NCI-H524 treated with DMSO at 0.1 percent for 48 hours (cell line): ENCODE data around the gene CELF2.
"Not testable (repeated sequence)": the region's sequence is repeated elsewhere in the genome, so short reads cannot be mapped to it uniquely, and the experiment has no call there.

ENCODE experiments used
- DNase-seq: peaks from one replicate; lab custom pipeline; 2025; lab: John Stamatoyannopoulos, UW

The CELF2 gene

DNA sequence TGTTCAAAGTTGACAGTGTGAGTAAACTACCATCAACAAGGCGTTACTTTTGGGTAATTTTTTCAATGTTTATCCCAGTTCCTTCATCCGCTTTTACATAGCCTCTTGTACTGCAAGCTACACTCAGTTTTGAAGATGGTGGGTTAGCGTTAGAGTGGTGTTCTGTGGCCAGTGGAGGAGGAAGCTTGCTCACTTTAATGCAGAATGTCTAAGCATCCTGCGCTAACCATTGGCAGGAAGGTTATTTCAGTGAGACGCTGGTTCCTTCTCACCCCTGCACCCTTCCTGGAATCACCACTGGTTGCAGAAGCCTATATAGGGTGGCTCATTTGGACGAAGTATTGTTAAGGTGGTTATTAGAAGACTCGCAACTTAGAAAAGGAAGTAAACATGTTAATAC, 159.1 kb downstream of the CELF2 start:
- DNase-seq = no peak

DNA sequence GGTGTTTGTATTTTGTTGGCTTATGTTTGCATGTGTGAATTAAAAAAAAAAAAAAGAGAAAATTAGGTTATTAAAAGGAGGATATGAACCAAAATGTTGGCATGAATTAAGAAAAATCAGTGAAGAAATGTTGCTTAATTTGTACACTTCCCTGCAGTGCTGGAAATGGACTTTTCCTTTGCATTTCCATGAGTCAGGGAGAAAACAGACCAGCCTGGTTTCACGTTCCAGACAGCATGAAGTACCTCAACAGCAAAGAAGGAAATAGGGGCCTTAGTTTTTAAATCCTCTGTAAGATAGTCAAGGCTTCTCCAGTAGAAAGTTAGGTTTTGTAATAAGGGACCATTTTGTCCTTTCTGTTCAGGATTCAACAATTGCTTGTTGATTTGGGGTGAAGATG, 159.7 kb downstream of the CELF2 start:
- no peak for DNase-seq

DNA sequence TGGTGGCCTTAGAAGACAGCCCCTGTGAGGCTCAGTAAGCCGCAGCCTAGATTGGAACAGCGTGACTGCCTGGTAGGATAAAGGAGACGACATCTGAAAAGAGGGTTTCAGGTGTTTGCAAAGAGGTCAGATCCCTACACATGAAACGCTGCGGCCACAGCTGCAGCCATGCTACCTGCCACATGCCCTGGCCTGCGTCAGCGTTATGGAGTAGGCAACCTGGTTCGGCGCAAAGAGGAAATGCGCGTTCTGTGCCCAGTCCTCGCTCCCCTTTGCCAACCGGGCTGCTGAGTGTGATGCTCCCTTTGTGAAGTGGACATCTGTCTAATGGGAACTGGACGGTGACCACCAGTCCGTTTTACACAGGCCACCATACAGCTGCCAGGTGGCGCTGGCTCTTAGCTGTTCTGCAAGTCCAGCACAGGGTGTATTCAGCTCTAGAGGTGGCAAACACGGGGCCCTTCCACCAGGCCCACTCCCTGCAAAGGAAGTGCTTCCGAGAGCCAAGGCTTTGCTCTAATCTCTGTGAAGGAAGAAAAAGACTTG, 160.3 kb downstream of the CELF2 start:
- DNase-seq = no peak

DNA sequence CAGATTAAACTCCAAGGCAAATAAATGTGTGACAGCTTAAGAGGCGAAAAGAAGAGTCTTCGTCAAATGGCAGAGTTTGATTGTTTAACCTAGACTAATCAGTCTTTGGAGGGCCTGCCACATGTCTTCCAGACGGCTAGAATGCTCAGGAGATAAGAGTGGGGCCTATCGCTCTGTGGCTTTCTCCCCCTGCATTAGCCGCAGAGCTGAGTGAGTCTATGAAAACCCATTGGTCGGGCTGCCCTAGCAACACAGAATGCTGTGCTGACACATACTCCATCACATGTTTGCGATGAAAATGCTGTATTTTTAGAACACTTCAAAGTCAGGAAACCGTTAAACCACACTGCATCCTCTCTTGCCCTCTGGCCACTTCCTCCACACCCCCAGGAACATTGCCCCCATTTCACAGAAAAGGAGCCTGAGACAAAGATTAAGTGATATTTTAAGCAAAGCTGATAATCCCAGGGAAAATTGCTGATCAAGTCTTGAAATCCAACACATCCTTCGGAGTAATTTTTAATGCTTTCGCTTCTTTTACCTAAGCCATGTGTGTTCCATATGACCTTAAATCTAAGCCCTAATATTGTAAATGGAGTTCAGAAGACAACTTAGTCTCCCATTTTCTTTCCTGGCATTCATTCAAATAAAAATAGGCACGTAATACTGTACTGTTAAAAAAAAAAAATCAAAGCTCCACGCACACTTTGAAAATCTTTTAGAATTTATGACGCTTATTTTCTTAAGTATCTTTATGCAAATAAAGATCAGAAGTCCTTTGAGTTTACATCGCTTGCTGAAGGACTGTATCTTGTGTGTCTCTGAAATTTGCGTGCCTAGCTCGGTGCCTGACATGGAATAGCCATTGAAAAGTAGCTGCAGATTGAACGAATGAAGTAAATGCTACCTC, 161.2 kb downstream of the CELF2 start:
- DNase-seq = peak; percentile 37

DNA sequence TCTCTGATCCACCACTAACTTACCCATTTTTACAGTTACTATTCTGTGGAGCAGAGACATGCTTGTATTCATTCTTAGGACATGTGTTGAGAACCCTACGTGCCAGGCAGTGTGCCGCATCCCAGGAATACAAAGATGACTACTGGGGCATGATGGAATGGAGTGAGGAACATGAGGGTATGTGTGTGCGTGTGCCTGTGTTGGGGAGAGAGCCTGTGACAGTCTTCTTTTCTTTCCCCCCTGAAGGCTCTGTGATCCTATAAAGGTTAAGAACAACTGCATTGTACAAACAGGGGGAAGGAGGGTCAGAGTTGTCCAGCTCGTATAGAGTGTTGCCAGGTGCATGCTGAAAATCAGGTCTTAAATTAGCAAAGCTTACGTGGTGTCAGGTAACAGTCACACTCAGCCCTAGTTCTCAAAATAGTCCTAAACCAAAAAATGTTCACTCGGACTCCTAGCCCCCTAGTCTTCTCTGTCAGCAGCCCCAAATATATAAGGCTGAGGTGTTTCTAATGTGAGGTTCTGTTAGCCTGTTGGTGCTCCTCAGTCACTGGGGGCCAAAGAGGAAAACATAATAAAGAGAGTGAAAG, 161.9 kb downstream of the CELF2 start:
- no peak for DNase-seq

DNA sequence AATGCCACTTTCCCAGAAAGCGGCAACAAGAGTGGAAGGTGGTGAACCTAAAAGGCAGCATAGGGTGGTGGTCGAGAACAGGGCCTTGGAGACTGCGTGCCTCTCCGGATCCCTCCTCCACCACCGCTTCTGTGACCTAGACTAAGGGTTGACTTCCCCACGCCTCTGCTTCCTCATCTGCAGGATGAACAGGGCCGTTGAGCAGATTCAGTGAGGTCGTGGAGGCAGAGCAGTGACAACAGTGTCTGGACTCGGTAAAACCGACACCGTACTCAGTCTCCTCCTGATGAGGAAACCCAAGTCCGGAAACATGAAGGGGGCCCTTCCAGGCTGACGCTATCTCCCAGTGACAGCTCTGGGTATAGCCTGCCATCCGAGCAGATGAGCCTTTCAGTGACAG, 162.6 kb downstream of the CELF2 start:
- DNase-seq = no peak

DNA sequence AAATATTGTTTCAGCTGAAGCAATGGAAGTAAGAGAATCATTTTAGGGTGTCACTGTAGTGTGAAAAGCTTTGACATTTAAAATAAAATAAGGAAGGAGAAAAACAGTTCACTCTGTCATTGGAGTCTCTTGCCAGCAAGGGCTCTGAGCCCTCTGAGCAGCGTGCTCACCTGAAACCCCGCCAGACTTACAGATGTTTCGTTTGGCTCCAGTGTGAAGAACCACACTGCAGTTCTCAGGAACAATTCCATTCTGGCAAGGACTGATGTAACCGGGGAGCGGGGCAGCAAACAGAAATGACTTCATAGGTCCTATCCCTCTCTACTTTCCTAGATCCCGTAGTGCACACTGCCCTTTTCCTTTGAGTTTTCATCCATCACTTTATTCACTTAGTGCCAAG, 164.3 kb downstream of the CELF2 start:
- no peak for DNase-seq

DNA sequence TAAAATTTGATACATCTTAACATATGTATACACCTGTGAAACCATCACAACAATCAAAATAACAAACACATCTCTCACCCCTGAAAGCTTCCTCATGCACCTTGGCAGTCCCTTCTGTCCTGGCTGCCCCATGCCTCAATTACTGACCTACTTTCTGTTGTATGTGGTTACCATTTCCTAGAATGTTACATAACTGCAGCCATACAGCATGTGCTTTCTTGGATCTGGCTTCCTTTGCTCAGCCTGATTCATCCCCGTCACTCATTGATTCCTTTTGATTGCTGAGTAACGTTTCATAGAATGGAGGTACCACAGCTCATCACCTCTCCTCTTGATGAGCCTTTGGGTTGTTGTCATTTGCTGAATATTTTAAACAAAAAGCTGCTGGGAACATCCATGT, 165.3 kb downstream of the CELF2 start:
- no peak for DNase-seq

DNA sequence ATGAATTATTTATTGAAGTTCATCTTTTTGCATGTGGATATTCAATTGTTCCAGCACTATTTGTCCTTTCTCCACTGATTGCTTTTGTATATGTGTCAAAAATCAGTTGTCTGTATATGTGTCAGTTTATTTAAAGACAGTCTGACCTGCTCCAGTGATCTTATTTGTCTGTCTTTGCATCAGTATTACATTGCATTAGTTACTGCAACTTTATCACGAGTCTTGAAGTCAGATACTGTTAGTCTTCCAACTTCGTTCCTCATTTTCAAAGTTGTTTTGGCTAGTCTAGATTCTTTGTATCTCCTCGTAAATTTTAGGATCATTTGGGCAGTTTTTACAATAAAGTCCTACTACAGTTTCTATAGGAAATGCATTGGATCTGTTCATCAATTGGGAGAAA, 166.4 kb downstream of the CELF2 start:
- no peak for DNase-seq

DNA sequence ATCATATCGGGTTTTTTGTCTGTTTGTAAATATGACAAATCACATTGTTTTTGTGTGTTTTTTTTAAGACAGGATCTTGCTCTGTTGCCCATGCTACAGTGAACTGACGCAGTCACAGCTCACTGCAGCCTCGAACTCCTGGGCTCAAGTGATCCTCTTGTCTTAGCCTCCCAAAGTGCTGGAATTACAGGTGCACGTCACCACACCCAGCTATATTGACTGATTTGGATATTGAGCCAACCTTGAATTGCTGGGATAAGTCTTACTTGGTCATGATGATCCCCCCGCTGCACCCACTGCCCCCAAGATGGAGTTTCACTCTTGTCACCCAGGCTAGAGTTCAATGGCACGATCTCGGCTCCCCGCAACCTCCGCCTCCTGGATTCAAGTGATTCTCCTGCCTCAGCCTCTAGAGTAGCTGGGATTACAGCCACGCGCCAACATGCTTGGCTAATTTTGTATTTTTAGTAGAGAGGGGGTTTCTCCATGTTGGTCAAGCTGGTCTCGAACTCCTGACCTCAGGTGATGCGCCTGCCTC, 167.5 kb downstream of the CELF2 start:
- DNase-seq = not testable (repeated sequence)

DNA sequence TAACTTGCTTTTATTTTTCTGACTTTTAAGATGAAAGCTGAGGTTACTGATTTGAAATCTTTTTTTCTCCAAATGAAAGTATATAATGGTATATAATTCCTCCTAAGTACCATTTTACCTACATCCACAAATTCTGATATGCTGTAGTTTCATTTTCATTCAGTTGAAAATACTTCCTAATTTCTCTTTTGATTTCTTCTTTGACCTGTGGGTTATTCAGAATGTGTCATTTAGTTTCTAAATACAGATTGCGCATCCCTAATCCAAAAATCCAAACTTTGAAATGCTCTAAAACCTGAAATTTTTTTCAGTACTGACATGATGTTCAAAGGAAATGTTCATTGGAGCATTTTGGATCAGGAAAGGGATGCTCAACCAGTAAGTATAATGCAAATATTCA, 168.7 kb downstream of the CELF2 start:
- no peak for DNase-seq

DNA sequence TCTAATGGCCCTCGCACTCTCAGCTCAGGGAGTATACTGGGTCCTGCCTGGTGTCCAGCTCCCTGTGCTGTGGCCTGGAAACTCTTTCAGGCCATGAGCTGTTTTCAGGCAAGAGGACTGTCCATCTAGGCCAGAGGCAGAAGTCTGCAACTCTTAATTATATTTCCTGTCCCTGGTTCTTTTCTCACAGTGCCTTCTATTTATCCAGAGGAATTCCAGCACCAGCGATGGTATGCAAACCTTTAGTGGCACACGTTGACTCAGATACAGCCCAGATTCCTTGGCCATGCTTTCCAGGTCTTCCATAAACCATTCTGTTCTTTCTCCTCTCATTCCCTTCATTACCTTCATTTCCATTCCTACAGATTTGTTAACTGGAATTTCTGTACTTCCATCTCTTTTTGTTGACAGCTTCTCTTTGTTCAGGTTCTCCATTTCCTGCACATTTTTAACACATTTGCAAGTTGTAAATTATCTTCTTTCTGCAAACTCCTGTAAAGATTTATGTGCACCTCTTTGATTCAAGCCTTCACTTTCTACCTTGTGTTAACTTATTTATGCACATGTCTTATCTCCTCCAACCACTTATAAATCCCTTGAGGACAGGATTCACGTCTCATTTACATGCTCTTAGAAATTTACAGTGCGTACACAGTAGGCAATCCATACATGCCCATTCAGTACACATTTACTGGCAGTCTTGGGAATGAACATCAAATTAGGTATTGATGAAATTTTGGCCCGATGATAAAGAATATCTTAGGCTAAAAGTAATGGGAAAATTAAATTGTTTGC, 172.1 kb downstream of the CELF2 start:
- no peak for DNase-seq

DNA sequence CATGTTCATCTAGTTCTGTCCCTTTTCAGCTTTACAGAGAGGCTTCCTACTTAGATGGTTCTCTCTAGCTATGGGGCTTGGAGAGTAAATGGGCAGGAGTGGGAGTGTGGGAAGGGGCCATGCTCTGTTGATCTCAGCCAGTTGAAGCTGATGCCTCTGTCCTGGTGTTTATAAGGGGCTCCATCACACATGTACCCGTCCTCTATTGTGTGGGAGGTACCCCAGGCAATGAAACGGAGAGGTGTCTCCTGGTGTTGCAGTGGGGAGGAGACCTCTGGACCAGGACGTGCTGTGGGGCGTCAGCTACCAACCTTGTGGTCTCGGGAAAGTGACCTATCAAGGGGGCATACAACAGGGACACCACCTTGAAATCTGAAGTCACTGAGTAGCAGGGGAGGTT, 173.5 kb downstream of the CELF2 start:
- no peak for DNase-seq

DNA sequence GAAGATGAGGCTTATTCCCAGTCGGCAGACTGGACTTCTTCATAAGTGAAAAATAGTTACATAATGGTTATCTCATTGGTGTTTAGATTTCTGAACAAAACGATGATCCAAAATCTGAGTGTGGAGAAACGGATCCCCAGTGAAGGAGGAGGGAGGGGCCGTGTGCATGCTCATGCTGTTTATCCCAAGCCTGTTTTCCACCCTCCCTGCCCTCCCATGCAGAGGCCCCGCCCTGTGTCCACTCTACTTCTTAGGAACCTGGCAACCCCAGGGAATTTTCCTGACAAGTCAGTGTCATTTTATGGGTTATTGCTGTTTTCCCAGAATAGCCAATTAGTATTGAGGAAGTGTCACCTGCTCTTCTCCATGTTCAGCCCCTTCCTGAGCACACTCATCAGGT, 174.0 kb downstream of the CELF2 start:
- DNase-seq = no peak

DNA sequence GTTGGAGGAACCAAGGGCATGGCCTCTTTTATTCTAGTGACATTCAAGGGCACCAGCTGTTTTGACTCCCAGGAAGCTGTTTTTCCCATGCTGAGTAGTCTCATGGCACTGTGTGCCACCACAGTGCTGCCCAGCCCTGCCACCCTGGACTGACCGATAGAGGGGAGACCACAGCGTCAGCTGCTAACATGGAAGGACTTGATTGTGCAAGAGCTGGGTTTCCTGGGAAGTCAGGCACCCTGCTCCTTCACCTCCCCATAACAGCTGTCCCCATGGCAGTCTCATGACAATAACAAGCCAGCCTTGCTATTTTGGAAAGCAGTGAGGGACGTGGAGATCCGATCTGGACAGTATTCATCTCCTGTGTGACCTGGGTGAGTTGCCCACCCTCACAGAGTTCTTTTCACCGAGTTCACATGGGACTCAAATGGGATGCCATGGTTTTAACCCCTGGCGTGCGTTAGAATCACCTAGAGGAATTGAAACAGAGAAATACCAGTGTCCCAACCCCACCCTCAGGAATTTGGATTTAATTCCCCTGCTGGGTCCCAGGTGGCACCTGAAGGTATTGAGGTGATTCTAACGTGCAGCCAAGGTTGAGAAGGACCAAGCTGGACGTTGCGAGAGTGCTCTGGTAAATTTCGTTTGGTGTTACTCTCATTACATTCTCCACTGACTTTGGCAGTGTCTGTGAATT, 174.8 kb downstream of the CELF2 start:
- DNase-seq = no peak

DNA sequence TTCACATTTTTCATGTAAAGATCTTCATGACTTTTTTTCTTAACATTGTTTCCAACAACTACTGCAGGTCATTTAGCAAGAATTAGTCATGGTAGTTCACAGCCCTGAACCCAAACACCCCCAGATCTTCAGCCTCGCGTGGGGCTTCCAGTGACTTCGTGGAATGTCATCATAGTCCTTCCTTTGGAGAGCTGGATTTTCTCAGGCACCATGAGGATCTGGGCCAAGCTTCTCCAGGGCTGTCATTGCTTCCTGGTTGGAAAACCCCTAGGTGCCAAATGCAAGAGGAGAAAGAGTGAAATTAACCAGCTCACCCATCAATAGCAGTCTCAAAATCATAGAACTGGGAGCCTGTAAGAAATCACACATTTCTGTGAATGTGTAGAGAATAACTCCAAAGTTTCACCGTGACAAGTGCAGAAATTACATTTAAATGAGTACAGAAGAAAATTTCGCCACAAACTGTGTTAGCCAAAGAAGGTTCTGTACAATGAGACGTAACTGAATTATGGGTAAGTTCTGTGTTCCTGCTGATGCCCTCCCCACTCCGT, 175.4 kb downstream of the CELF2 start:
- no peak for DNase-seq

DNA sequence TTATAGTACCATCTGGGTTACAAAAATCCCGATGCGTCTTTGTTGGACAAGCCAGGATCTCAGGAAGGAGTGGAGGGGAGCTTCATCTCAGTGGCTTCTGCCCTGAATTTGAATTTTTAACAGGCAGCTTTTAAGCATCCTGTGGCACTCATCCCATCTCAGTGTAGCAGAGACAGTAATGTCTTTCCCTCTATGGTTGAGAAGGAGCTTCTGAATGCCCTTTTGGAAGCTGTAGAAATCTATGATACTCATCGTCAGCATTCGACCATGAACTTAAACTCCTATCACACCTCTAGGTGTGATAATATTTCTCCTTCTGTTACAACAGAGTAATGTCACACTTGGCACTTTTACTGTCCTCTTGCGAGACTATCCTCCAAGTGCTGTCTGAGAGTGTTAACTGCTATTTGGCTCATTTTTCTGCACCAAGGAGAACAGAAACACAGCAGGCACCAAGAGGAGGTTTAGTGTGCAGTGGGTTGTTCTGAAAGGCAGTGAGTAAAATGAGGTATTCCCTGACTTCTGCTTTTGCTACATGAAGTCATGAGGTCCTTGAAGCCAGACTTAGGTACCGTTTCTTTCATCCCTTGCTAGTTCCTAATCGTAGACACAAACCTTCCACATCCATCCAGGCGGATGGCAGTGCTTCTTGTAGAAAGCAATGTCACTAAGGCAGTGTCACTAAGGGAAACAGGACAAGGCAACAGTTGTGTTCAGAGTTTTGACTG, 177.4 kb downstream of the CELF2 start:
- DNase-seq = no peak

DNA sequence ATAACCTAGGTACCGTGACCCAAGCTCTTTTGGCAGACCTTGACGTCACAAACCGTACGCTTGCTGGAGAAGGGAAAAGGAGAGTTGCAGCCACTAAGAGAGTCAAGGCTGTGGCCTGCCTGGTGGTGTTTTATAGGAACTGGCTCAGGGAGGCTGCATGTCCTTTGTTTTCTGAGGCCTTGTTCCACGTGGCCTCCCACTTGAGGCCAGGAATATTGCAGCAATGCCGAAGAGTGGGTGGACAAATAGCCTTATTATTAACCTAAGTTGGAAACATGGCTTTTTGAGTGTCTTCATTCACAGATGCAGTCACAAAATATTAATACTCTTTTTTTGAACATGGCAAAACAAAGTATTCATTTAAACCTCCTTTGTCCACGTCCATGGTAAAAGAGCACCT, 178.0 kb downstream of the CELF2 start:
- DNase-seq = no peak

DNA sequence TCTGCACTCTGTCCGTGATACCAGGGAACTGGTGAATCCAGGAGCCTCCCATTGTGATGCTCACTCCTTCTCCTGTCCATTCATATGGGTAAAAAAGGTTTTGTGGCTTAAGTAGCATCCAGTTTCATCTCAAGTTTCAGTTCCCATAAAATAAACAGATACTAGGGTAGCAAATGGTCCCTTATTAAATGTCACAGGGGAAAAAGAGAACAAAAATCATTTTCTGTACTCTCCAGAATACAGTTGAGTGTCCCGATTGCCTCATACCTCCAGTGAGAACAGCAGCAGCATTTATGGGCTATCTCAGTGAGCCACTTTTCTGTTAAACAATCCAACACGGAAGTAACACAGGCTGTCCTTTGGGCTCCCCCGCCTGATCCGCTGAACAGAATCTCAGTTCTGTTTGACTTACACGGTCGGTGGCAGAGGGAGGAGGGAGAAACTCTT, 179.6 kb downstream of the CELF2 start:
- no peak for DNase-seq

DNA sequence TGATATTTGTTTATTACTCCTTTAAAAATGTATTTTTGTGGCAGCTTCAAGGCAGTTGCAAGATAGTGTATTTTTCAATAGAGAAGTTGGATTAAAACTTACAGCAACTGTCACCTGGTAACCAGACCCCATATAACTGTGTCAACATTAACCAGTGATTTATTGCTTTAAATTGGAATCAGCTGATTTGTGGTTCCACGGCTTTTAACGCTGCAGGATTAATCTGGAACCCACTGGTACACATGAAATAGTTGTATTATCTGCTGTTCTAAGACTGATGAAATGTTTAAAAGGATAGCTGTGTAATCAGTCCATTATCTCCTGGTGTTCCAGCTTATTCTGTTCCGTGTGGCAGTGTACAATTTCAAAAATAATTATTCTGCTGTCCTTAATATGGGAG, 180.2 kb downstream of the CELF2 start:
- DNase-seq = no peak

DNA sequence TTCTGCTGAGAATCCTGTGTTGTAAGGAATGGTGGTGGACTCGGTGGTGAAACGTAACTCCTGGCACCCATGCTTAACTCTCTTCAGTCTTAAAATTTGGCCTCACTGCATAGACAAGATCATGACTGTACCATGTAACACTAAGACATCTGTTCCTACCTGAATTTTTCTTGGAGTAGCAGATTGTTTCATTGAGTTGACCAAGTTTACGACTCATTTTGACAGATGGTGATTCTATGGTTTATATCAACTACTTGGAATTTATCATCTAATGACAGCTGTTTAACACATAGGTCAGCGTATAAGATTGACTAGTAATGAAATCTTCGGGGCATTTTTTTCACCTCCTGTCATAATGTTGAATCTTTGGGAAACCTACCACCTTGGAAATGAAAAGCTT, 184.2 kb downstream of the CELF2 start:
- DNase-seq = no peak
